ENCODE results near the gene PTGDR2. TPM values are rescaled to one million over a fixed set of nuclear protein-coding genes. Genes with fewer than 3 reads are reported as not detected.

Gene PTGDR2
- total and polyA plus RNA-seq, 9 of the 15 experiments (the other 6 are each of a cell fraction or from before 2014, with no cell fraction given), result 0.51 to 2.6 (median 1.6) TPM

DNA sequence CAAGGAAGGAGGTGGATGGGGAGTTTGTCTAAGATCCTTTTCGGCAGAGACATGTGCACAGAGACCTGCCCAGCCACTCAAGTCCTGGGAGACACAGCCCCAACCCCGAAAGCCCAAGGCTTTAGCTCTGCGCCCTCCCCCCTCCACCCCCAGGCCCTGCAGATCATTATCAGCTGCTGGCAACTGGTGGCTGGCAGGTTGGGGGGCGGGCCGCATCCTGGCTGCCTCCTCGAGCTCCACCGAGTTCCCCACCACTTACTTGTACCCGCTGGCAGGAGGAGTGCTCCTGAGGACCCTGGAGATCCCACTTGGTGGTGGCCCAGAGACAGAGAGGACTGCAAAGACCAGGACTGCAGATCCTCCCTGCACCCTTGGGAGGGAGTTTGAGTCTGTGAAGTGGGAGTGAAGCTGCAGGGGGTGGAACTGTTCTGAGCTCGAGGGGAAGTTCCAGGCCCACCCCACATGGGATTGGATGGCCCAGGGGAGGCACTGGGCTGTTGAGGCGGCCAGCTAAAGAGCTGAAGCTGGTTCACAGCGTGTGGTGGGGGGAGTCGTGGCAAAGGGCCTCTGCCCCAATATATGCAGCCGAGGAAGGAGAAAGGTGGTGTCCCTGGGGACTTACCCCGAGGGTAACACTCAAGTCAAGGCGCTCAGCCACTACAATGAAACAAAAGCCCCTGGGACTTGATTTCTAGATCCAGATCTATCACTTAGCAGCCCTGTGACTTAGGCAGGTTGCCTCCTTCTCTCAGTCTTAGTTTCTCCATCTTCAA is 33.7 kb downstream of the PTGDR2 start (continued):
- TF ChIP-seq, protein P1, sequence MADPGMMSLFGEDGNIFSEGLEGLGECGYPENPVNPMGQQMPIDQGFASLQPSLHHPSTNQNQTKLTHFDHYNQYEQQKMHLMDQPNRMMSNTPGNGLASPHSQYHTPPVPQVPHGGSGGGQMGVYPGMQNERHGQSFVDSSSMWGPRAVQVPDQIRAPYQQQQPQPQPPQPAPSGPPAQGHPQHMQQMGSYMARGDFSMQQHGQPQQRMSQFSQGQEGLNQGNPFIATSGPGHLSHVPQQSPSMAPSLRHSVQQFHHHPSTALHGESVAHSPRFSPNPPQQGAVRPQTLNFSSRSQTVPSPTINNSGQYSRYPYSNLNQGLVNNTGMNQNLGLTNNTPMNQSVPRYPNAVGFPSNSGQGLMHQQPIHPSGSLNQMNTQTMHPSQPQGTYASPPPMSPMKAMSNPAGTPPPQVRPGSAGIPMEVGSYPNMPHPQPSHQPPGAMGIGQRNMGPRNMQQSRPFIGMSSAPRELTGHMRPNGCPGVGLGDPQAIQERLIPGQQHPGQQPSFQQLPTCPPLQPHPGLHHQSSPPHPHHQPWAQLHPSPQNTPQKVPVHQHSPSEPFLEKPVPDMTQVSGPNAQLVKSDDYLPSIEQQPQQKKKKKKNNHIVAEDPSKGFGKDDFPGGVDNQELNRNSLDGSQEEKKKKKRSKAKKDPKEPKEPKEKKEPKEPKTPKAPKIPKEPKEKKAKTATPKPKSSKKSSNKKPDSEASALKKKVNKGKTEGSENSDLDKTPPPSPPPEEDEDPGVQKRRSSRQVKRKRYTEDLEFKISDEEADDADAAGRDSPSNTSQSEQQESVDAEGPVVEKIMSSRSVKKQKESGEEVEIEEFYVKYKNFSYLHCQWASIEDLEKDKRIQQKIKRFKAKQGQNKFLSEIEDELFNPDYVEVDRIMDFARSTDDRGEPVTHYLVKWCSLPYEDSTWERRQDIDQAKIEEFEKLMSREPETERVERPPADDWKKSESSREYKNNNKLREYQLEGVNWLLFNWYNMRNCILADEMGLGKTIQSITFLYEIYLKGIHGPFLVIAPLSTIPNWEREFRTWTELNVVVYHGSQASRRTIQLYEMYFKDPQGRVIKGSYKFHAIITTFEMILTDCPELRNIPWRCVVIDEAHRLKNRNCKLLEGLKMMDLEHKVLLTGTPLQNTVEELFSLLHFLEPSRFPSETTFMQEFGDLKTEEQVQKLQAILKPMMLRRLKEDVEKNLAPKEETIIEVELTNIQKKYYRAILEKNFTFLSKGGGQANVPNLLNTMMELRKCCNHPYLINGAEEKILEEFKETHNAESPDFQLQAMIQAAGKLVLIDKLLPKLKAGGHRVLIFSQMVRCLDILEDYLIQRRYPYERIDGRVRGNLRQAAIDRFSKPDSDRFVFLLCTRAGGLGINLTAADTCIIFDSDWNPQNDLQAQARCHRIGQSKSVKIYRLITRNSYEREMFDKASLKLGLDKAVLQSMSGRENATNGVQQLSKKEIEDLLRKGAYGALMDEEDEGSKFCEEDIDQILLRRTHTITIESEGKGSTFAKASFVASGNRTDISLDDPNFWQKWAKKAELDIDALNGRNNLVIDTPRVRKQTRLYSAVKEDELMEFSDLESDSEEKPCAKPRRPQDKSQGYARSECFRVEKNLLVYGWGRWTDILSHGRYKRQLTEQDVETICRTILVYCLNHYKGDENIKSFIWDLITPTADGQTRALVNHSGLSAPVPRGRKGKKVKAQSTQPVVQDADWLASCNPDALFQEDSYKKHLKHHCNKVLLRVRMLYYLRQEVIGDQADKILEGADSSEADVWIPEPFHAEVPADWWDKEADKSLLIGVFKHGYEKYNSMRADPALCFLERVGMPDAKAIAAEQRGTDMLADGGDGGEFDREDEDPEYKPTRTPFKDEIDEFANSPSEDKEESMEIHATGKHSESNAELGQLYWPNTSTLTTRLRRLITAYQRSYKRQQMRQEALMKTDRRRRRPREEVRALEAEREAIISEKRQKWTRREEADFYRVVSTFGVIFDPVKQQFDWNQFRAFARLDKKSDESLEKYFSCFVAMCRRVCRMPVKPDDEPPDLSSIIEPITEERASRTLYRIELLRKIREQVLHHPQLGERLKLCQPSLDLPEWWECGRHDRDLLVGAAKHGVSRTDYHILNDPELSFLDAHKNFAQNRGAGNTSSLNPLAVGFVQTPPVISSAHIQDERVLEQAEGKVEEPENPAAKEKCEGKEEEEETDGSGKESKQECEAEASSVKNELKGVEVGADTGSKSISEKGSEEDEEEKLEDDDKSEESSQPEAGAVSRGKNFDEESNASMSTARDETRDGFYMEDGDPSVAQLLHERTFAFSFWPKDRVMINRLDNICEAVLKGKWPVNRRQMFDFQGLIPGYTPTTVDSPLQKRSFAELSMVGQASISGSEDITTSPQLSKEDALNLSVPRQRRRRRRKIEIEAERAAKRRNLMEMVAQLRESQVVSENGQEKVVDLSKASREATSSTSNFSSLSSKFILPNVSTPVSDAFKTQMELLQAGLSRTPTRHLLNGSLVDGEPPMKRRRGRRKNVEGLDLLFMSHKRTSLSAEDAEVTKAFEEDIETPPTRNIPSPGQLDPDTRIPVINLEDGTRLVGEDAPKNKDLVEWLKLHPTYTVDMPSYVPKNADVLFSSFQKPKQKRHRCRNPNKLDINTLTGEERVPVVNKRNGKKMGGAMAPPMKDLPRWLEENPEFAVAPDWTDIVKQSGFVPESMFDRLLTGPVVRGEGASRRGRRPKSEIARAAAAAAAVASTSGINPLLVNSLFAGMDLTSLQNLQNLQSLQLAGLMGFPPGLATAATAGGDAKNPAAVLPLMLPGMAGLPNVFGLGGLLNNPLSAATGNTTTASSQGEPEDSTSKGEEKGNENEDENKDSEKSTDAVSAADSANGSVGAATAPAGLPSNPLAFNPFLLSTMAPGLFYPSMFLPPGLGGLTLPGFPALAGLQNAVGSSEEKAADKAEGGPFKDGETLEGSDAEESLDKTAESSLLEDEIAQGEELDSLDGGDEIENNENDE (IDR thresholded peaks at IDR 0.05; ENCODE audit: low read depth, low read length), result no peak

All from K562 (cell line).